AG10803 (cell line): ENCODE results near the gene RAP1B.

Experiments
- DNase-seq: peaks from one replicate; pipeline ENCODE4 v3.0.0; 2010; ENCODE audit warnings: low read depth
- H3K4me3 ChIP-seq: 2 replicates; pipeline ENCODE4 v1.5.1; 2011; ENCODE audit warnings: mild to moderate bottlenecking, low read length, control low read depth
- CTCF ChIP-seq: conservative IDR thresholded peaks from 2 replicates; pipeline ENCODE4 v1.5.1; 2011; ENCODE audit warnings: mild to moderate bottlenecking, low read length, control low read depth, inconsistent platforms

Gene RAP1B

DNA sequence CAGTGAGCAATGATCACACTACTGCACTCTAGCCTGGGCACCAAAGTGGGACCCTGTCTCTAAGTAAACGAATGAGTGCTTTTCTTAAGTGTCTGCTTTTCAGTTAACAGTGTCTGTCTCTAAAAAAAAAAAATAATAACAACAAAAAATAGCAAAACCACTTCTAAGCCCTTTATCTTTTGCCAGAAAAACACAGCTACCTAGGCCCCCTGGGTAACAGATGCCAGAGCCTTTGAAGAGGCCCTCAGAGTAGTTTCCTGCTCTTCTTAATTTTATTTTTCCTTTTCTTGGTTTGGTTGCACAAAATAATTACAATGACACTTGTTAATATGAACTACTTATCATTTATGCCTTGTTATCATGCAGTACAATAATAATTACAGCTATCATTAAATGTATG, 32.8 kb upstream of the RAP1B start:
- no peak for DNase-seq
- no peak for TF ChIP-seq CTCF
- H3K4me3 ChIP-seq: no peak overlapping the region

DNA sequence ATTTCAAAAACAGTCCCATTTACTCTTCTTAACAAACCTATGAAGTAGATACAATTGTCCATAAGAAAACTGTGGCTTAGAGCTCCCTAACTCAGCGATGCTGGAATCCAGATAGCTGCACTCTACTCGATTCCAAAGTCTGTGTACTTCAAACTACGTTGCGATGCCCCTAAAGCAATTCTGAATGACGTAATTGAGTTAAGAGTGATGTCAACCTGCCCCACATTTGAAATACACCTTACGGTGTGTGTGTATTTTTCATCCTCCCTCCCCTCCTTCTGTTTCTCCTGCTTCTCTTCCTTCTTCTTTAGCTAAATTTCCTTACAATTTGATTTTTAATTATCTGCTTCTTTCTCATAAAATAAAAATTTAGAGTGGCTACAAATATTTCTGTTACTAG, 31.9 kb upstream of the RAP1B start:
- no peak for TF ChIP-seq CTCF
- H3K4me3 ChIP-seq: no peak overlapping the region
- DNase-seq: no peak

DNA sequence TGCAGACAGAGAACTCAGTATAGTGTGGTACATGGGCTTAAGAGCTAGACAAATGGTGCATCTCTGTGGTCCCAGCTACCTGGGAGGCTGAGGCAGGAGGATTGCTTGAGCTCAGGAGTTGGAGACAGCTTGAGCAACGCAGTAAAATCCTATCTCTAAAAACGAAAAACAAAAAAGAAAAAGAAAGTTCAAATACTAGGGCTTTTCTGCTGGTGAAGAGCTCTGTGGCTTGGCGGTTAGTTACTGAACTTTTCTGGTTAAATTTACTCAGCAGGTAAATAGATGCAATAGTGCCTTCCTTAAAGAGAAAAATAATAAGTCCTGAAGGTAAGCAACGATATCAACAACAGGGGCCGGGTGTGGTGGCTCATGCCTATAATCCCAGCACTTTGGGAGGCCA, 31.4 kb upstream of the RAP1B start:
- TF ChIP-seq CTCF: no peak
- DNase-seq: no peak

DNA sequence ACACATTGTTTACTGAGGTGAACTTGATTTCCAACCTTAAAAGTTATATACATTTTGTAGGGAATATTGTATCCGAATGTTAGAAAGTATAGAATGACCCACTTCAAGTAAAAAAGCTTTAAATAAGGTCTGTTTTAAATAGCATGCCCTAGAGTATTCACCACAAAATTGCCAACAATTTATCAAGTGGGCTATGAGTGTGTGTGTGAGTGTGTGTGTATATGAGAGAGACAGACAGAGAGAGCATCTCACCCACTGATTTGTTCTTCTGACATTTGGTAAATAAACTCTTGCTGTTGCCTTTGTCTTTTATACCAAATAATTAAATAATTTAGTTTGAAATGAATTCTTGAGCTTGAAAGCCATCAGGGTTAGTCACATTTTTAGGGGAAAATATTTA, 29.8 kb upstream of the RAP1B start:
- H3K4me3 ChIP-seq: no peak overlapping the region
- no peak for TF ChIP-seq CTCF
- peak; percentile 35 for DNase-seq

More for the DNA sequence above, 31.4 kb upstream of the RAP1B start:
- no peak overlapping the region for H3K4me3 ChIP-seq

GRCh38 chr12:68581926-68582325, 28.8 kb upstream of the RAP1B start:
- H3K4me3 ChIP-seq: no peak overlapping the region
- no peak for DNase-seq
- no peak for TF ChIP-seq CTCF

GRCh38 chr12:68585966-68586365, 24.7 kb upstream of the RAP1B start:
- H3K4me3 ChIP-seq: no peak overlapping the region
- no peak for DNase-seq
- no peak for TF ChIP-seq CTCF

- TF ChIP-seq CTCF: no peak
- no peak for DNase-seq
- H3K4me3 ChIP-seq: no peak overlapping the region
Observed at GRCh38 chr12:68587448-68587873, 23.2 kb upstream of the RAP1B start.
